ENCODE measurements around the gene APOM.

APOM gene

DNA sequence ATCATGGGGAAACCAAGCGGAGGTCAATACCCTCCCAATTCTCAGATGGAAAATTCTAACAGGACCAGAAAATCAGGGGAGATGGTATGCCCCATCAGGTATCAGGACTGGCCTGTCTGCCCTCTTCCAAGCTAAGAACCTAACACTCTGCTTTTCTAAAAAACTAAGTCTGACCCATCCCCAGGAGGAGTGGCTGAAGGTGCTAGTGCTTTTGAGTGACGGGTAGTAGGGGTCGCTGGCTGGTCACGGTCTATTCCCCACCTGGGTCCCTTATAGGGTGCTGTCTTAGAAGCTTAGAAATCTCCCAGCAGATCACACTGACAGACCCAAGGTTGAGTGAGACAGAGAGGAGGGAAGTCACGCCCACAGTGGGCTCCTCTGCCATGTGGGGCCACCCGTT lies 37.8 kb downstream of the APOM start:
- peaks cover 6% of the 10 kb centered on the region; the same call in 1 of the 2 replicates for H3K36me3 ChIP-seq (ENCODE audit: control insufficient read depth, insufficient read depth, low read length)

GRCh38 chr6:31697555-31697954 lies 41.9 kb downstream of the APOM start:
- Histone ChIP-seq H3K27me3 (ENCODE audit: control insufficient read depth, insufficient read depth, low read length) (no peaks in the 10 kb centered on the region), H3K36me3 (ENCODE audit: control insufficient read depth, insufficient read depth, low read length) (peaks cover 2% of the 10 kb centered on the region; the same call in 1 of the 2 replicates), H3K27ac (ENCODE audit: low read length) (no peak overlapping the region), H3K4me1 (ENCODE audit: control insufficient read depth, insufficient read depth, low read length) (peaks cover 6% of the 10 kb centered on the region), H3K9me3 (ENCODE audit: control insufficient read depth, insufficient read depth, low read length) (no peaks in the 10 kb centered on the region), H3K4me3 (ENCODE audit: low read length) (no peak overlapping the region)
- no peak for DNase-seq (ENCODE audit: low read depth, low spot score)
- WGBS (ENCODE audit: insufficient coverage, insufficient read length) = no CpG with 5 or more reads among the region's 3 CpGs

More for the DNA sequence above, 37.8 kb downstream of the APOM start:
- Histone ChIP-seq H3K4me1 (ENCODE audit: control insufficient read depth, insufficient read depth, low read length) (no peaks in the 10 kb centered on the region), H3K4me3 (ENCODE audit: low read length) (no peak overlapping the region), H3K27me3 (ENCODE audit: control insufficient read depth, insufficient read depth, low read length) (no peaks in the 10 kb centered on the region), H3K27ac (ENCODE audit: low read length) (no peak overlapping the region), H3K9me3 (ENCODE audit: control insufficient read depth, insufficient read depth, low read length) (no peaks in the 10 kb centered on the region)
- no peak for DNase-seq (ENCODE audit: low read depth, low spot score)
- WGBS (ENCODE audit: insufficient coverage, insufficient read length) = no CpG with 5 or more reads among the region's 6 CpGs

GRCh38 chr6:31700740-31701401 lies 45.2 kb downstream of the APOM start:
- no peak overlapping the region for H3K27ac ChIP-seq (ENCODE audit: low read length)
- DNase-seq (ENCODE audit: low read depth, low spot score) = no peak

DNA sequence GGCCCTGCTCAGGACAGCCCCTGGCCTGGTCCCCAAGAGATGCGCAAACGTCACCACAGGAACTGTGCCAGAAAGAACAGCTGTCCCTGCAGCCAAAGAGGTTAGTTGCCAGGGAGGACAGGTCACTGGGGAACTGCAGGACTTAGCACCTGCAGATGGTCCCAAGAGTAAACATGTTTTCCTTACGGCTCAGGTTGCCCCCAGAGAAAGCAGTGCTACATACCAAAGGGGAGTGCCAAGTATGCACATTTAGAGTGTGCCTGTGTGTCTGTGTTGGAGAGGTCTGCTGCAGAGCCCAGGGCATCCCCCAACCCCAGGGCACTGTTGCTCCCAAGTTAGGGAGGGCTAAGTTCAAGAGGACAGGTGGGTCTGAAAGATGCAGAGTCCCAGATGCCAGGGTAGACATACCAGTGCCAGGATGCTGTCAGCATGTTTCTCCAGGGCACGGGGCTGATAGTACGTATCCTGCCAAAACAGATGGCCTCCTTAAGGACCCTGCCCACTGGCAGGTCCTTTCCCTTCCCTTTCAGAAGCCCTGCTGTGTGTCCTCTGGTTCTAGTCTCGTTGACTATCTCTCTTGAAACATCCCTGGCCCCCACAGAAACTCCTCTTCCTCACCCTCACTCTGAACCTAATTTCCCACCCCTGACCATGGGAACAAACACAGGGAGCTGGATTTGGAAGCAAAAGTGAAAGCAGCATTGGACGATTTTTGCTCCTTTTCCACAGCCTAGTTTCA lies 46.1 kb downstream of the APOM start:
- WGBS (ENCODE audit: insufficient coverage, insufficient read length) = no CpG with 5 or more reads among the region's 7 CpGs
- H3K27me3 ChIP-seq (ENCODE audit: control insufficient read depth, insufficient read depth, low read length) = no peaks in the 10 kb centered on the region
- no peak overlapping the region for H3K27ac ChIP-seq (ENCODE audit: low read length)
- H3K4me1 ChIP-seq (ENCODE audit: control insufficient read depth, insufficient read depth, low read length) = peaks cover 6% of the 10 kb centered on the region
- peaks cover 2% of the 10 kb centered on the region; the same call in 1 of the 2 replicates for H3K36me3 ChIP-seq (ENCODE audit: control insufficient read depth, insufficient read depth, low read length)
- H3K9me3 ChIP-seq (ENCODE audit: control insufficient read depth, insufficient read depth, low read length) = no peaks in the 10 kb centered on the region
- no peak for DNase-seq (ENCODE audit: low read depth, low spot score)
- peak overlapping the region; percentile 80; the same call in 1 of the 2 replicates for H3K4me3 ChIP-seq (ENCODE audit: low read length)

More at GRCh38 chr6:31700740-31701401, 45.2 kb downstream of the APOM start:
- Histone ChIP-seq H3K4me1 (ENCODE audit: control insufficient read depth, insufficient read depth, low read length) (peaks cover 6% of the 10 kb centered on the region), H3K9me3 (ENCODE audit: control insufficient read depth, insufficient read depth, low read length) (no peaks in the 10 kb centered on the region), H3K4me3 (ENCODE audit: low read length) (no peak overlapping the region), H3K36me3 (ENCODE audit: control insufficient read depth, insufficient read depth, low read length) (peaks cover 2% of the 10 kb centered on the region; the same call in 1 of the 2 replicates), H3K27me3 (ENCODE audit: control insufficient read depth, insufficient read depth, low read length) (no peaks in the 10 kb centered on the region)
- no CpG with 5 or more reads among the region's 5 CpGs for WGBS (ENCODE audit: insufficient coverage, insufficient read length)

DNA sequence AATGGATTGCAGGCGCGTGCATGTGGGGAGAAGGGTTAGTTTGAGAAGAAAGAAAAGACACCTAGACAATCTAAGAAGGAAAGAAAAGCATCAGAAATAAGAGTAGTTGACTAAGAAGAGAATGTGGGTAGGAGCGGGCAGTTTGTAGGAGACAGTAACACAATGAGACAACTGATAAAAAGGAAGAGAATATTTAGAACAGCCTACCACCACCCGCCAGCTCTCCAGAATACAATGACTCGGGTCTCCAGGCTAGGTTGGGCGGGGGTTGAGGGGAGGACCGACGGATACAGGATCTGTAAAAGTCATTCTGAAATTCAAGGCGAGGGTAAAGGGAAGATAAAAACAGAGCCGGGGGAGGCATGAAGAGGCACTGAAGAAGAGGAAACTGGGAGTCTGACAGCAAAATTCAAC lies 46.7 kb downstream of the APOM start:
- Histone ChIP-seq H3K27me3 (ENCODE audit: control insufficient read depth, insufficient read depth, low read length) (no peaks in the 10 kb centered on the region), H3K4me3 (ENCODE audit: low read length) (peak overlapping the region; percentile 80; the same call in 1 of the 2 replicates), H3K27ac (ENCODE audit: low read length) (no peak overlapping the region), H3K4me1 (ENCODE audit: control insufficient read depth, insufficient read depth, low read length) (peaks cover 6% of the 10 kb centered on the region), H3K9me3 (ENCODE audit: control insufficient read depth, insufficient read depth, low read length) (no peaks in the 10 kb centered on the region), H3K36me3 (ENCODE audit: control insufficient read depth, insufficient read depth, low read length) (peaks cover 2% of the 10 kb centered on the region; the same call in 1 of the 2 replicates)
- WGBS (ENCODE audit: insufficient coverage, insufficient read length) = no CpG with 5 or more reads among the region's 10 CpGs
- no peak for DNase-seq (ENCODE audit: low read depth, low spot score)

GRCh38 chr6:31702819-31703716 lies 47.4 kb downstream of the APOM start, which contains the start of gene ABHD16A:
Gene ABHD16A (minus strand): TSS chr6:31703324. CDS start chr6:31703281, 43 bp downstream.
- Histone ChIP-seq H3K4me3 (ENCODE audit: low read length) (peak within 1 kb of the TSS; percentile 80; the same call in 1 of the 2 replicates), H3K4me1 (ENCODE audit: control insufficient read depth, insufficient read depth, low read length) (peaks cover 6% of the 10 kb centered on the region), H3K36me3 (ENCODE audit: control insufficient read depth, insufficient read depth, low read length) (no peaks in the 10 kb centered on the region), H3K27me3 (ENCODE audit: control insufficient read depth, insufficient read depth, low read length) (no peaks in the 10 kb centered on the region), H3K9me3 (ENCODE audit: control insufficient read depth, insufficient read depth, low read length) (no peaks in the 10 kb centered on the region), H3K27ac (ENCODE audit: low read length) (no peak within 1 kb of the TSS)
- peak; percentile 97 for DNase-seq (ENCODE audit: low read depth, low spot score)
- no CpG with 5 or more reads among the region's 54 CpGs for WGBS (ENCODE audit: insufficient coverage, insufficient read length)

GRCh38 chr6:31705931-31706330 lies 50.2 kb downstream of the APOM start:
- DNase-seq (ENCODE audit: low read depth, low spot score) = no peak
- WGBS (ENCODE audit: insufficient coverage, insufficient read length) = no CpG with 5 or more reads among the region's 6 CpGs

GRCh38 chr6:31706599-31706998 lies 50.9 kb downstream of the APOM start, which contains the start of gene LY6G6F:
Gene LY6G6F (plus strand): TSS chr6:31706866. CDS start chr6:31706907, 41 bp downstream.
- WGBS (ENCODE audit: insufficient coverage, insufficient read length) = no CpG with 5 or more reads among the region's 3 CpGs
- Histone ChIP-seq H3K36me3 (ENCODE audit: control insufficient read depth, insufficient read depth, low read length) (no peaks in the 10 kb centered on the region), H3K27ac (ENCODE audit: low read length) (no peak within 1 kb of the TSS), H3K27me3 (ENCODE audit: control insufficient read depth, insufficient read depth, low read length) (no peaks in the 10 kb centered on the region), H3K4me1 (ENCODE audit: control insufficient read depth, insufficient read depth, low read length) (peaks cover 6% of the 10 kb centered on the region), H3K9me3 (ENCODE audit: control insufficient read depth, insufficient read depth, low read length) (no peaks in the 10 kb centered on the region), H3K4me3 (ENCODE audit: low read length) (no peak within 1 kb of the TSS)
- DNase-seq (ENCODE audit: low read depth, low spot score) = no peak

More at GRCh38 chr6:31705931-31706330, 50.2 kb downstream of the APOM start:
- H3K9me3 ChIP-seq (ENCODE audit: control insufficient read depth, insufficient read depth, low read length) = no peaks in the 10 kb centered on the region
- no peaks in the 10 kb centered on the region for H3K27me3 ChIP-seq (ENCODE audit: control insufficient read depth, insufficient read depth, low read length)
- peaks cover 6% of the 10 kb centered on the region for H3K4me1 ChIP-seq (ENCODE audit: control insufficient read depth, insufficient read depth, low read length)
- no peaks in the 10 kb centered on the region for H3K36me3 ChIP-seq (ENCODE audit: control insufficient read depth, insufficient read depth, low read length)
- no peak overlapping the region for H3K4me3 ChIP-seq (ENCODE audit: low read length)
- no peak overlapping the region for H3K27ac ChIP-seq (ENCODE audit: low read length)

DNA sequence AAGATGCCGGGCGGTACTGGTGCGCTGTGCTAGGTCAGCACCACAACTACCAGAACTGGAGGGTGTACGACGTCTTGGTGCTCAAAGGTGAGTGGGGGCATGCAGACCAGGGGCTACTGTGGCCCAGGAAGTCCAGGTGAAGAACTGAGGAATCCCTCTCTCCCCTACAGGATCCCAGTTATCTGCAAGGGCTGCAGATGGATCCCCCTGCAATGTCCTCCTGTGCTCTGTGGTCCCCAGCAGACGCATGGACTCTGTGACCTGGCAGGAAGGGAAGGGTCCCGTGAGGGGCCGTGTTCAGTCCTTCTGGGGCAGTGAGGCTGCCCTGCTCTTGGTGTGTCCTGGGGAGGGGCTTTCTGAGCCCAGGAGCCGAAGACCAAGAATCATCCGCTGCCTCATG lies 52.0 kb downstream of the APOM start:
- Histone ChIP-seq H3K9me3 (ENCODE audit: control insufficient read depth, insufficient read depth, low read length) (no peaks in the 10 kb centered on the region), H3K4me3 (ENCODE audit: low read length) (no peak overlapping the region), H3K27ac (ENCODE audit: low read length) (no peak overlapping the region), H3K36me3 (ENCODE audit: control insufficient read depth, insufficient read depth, low read length) (no peaks in the 10 kb centered on the region), H3K27me3 (ENCODE audit: control insufficient read depth, insufficient read depth, low read length) (no peaks in the 10 kb centered on the region), H3K4me1 (ENCODE audit: control insufficient read depth, insufficient read depth, low read length) (no peaks in the 10 kb centered on the region)
- no CpG with 5 or more reads among the region's 10 CpGs for WGBS (ENCODE audit: insufficient coverage, insufficient read length)
- DNase-seq (ENCODE audit: low read depth, low spot score) = no peak

Data from iPS DF 6.9 (cell line).